ENCODE measurements around the gene ATG9B. TPM values are rescaled to one million over a fixed set of nuclear protein-coding genes. Genes with fewer than 3 reads are reported as not detected.
"Not testable (repeated sequence)": the region's sequence is repeated elsewhere in the genome, so short reads cannot be mapped to it uniquely, and the experiment has no call there.

Gene ATG9B
- total and polyA plus RNA-seq, 2 donors from 2014 or later, result 0.19 TPM

- Histone ChIP-seq H3K4me3 (ENCODE audit: low read length in 3 of 3) (no peak overlapping the region), H3K27me3 (ENCODE audit: control insufficient read depth, insufficient read depth, low read length) (peaks cover 7% of the 10 kb centered on the region), H3K4me1 (ENCODE audit: control insufficient read depth in 2 of 3, insufficient read depth in 2 of 3, low read depth in 1 of 3, low read length in 3 of 3) (peaks cover 0 to 20% (median 0%) of the 10 kb centered on the region in 3 donors), H3K27ac (ENCODE audit: low read depth in 2 of 2, low read length in 2 of 2) (no peak overlapping the region), H3K9ac (ENCODE audit: low read length in 3 of 3) (no peak overlapping the region), H3K9me3 (ENCODE audit: control insufficient read depth in 2 of 3, insufficient read depth in 1 of 3, low read length in 3 of 3) (no peaks in the 10 kb centered on the region), H3K36me3 (ENCODE audit: control insufficient read depth in 2 of 3, insufficient read depth in 3 of 3, low read length in 3 of 3) (no peaks in the 10 kb centered on the region)
- FAIRE-seq, result no peak
- TF ChIP-seq CTCF (IDR thresholded peaks at IDR 0.05; ENCODE audit: borderline replicate concordance, extremely low read depth, insufficient read depth), result peak; percentile 22
- intact Hi-C loops (cut with DNase I), result no loop called here
- peak; percentile 69 to 81 (median 72) for DNase-seq
Measured at GRCh38 chr7:151012911-151013347, 11.4 kb downstream of the ATG9B start.

DNA sequence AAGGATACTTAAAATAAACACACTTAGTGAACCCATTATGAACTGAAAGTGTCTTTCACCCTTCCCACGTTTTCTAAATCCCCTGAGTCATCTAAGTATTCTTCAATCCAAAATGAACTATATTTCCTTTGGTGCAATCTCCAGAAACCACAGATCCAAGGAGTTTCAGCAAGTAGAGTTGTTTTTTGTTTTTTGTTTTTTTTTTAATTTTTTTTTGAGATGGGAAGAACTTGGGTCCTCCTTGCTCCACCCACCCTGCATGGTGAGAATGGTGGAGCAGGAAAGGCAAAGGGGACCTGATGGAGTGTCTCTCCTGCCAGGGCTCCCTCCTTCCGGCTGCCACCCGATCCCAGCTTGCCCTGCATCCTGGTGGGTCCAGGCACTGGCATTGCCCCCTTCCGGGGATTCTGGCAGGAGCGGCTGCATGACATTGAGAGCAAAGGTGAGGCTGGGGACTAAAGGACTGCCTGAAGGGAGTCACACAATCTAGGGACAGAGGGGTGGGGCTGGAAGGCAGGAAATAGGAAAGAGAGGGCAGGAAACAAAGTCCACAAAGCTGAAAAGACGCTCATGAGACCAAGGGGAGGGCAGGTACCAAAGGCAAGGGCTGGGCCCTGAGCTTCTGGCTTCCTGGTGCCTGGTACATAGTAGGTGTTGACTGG, 12.1 kb downstream of the ATG9B start:
- peaks cover 0 to 20% (median 0%) of the 10 kb centered on the region in 3 donors for H3K4me1 ChIP-seq (ENCODE audit: control insufficient read depth in 2 of 3, insufficient read depth in 2 of 3, low read depth in 1 of 3, low read length in 3 of 3)
- FAIRE-seq, result no peak
- DNase-seq, result peak in 1 of 5 donors; percentile 69
- no peak overlapping the region for H3K27ac ChIP-seq (ENCODE audit: low read depth in 2 of 2, low read length in 2 of 2)
- H3K9me3 ChIP-seq (ENCODE audit: control insufficient read depth in 2 of 3, insufficient read depth in 1 of 3, low read length in 3 of 3), result no peaks in the 10 kb centered on the region
- no peaks in the 10 kb centered on the region for H3K36me3 ChIP-seq (ENCODE audit: control insufficient read depth in 2 of 3, insufficient read depth in 3 of 3, low read length in 3 of 3)
- no peak for TF ChIP-seq CTCF (IDR thresholded peaks at IDR 0.05; ENCODE audit: borderline replicate concordance, extremely low read depth, insufficient read depth)
- peaks cover 4% of the 10 kb centered on the region for H3K27me3 ChIP-seq (ENCODE audit: control insufficient read depth, insufficient read depth, low read length)
- H3K4me3 ChIP-seq (ENCODE audit: low read length in 3 of 3), result no peak overlapping the region
- no peak overlapping the region for H3K9ac ChIP-seq (ENCODE audit: low read length in 3 of 3)
- intact Hi-C loops (cut with DNase I), result no loop called here

GRCh38 chr7:151011616-151012015, 12.7 kb downstream of the ATG9B start:
- H3K27me3 ChIP-seq (ENCODE audit: control insufficient read depth, insufficient read depth, low read length), result not testable (repeated sequence)

GRCh38 chr7:151011097-151011409, 13.2 kb downstream of the ATG9B start:
- intact Hi-C loops (cut with DNase I), result no loop called here
- H3K27me3 ChIP-seq (ENCODE audit: control insufficient read depth, insufficient read depth, low read length), result peaks cover 3% of the 10 kb centered on the region
- no peak for TF ChIP-seq CTCF (IDR thresholded peaks at IDR 0.05; ENCODE audit: borderline replicate concordance, extremely low read depth, insufficient read depth)
- no peak overlapping the region for H3K27ac ChIP-seq (ENCODE audit: low read depth in 2 of 2, low read length in 2 of 2)
- no peak overlapping the region for H3K4me3 ChIP-seq (ENCODE audit: low read length in 3 of 3)
- no peak for FAIRE-seq
- no peak overlapping the region for H3K9ac ChIP-seq (ENCODE audit: low read length in 3 of 3)
- DNase-seq, result peak in 1 of 5 donors; percentile 23
- H3K9me3 ChIP-seq (ENCODE audit: control insufficient read depth in 2 of 3, insufficient read depth in 1 of 3, low read length in 3 of 3), result no peaks in the 10 kb centered on the region
- peaks cover 0 to 20% (median 0%) of the 10 kb centered on the region in 3 donors for H3K4me1 ChIP-seq (ENCODE audit: control insufficient read depth in 2 of 3, insufficient read depth in 2 of 3, low read depth in 1 of 3, low read length in 3 of 3)
- H3K36me3 ChIP-seq (ENCODE audit: control insufficient read depth in 2 of 3, insufficient read depth in 3 of 3, low read length in 3 of 3), result no peaks in the 10 kb centered on the region

More at GRCh38 chr7:151011616-151012015, 12.7 kb downstream of the ATG9B start:
- peaks cover 0 to 20% (median 0%) of the 10 kb centered on the region in 3 donors for H3K4me1 ChIP-seq (ENCODE audit: control insufficient read depth in 2 of 3, insufficient read depth in 2 of 3, low read depth in 1 of 3, low read length in 3 of 3)
- FAIRE-seq; H3K9ac ChIP-seq (ENCODE audit: low read length in 3 of 3); intact Hi-C loops (cut with DNase I); DNase-seq; H3K9me3 ChIP-seq (ENCODE audit: control insufficient read depth in 2 of 3, insufficient read depth in 1 of 3, low read length in 3 of 3); H3K4me3 ChIP-seq (ENCODE audit: low read length in 3 of 3); H3K36me3 ChIP-seq (ENCODE audit: control insufficient read depth in 2 of 3, insufficient read depth in 3 of 3, low read length in 3 of 3); H3K27ac ChIP-seq (ENCODE audit: low read depth in 2 of 2, low read length in 2 of 2): not testable (repeated sequence)
